ENCODE results near the gene LILRA2. TPM values are rescaled to one million over a fixed set of nuclear protein-coding genes. Genes with fewer than 3 reads are reported as not detected.

LILRA2 gene
- total RNA-seq, 4 donors from 2014 or later = 0.48 to 2.6 (median 1.6) TPM; not detected in 1

DNA sequence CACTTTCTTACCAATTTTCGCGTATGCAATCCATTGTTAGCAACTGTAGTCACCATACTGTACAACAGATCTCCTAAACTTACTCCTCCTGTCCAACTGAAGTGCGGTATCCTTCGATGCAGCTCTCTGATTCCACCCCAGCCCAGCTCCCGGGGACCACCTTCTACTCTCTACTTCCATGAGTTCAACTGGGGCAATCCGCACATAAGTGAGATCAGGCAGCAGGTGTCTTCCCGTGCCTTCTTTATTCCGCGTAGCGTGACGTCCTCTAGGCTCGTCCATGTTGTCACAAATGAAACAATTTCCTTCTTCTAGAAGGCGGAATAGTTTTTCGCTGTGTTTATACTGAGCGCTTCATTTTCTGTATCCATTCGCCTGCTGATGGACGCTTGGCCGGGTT is 65.1 kb downstream of the LILRA2 start:
- Histone ChIP-seq H3K27me3 (no peaks in the 10 kb centered on the region), H3K27ac (no peak overlapping the region), H3K4me1 (no peaks in the 10 kb centered on the region), H3K36me3 (no peaks in the 10 kb centered on the region), H3K9me3 (no peaks in the 10 kb centered on the region), H3K4me3 (no peak overlapping the region)
- DNase-seq = no peak
- TF ChIP-seq, protein P1, sequence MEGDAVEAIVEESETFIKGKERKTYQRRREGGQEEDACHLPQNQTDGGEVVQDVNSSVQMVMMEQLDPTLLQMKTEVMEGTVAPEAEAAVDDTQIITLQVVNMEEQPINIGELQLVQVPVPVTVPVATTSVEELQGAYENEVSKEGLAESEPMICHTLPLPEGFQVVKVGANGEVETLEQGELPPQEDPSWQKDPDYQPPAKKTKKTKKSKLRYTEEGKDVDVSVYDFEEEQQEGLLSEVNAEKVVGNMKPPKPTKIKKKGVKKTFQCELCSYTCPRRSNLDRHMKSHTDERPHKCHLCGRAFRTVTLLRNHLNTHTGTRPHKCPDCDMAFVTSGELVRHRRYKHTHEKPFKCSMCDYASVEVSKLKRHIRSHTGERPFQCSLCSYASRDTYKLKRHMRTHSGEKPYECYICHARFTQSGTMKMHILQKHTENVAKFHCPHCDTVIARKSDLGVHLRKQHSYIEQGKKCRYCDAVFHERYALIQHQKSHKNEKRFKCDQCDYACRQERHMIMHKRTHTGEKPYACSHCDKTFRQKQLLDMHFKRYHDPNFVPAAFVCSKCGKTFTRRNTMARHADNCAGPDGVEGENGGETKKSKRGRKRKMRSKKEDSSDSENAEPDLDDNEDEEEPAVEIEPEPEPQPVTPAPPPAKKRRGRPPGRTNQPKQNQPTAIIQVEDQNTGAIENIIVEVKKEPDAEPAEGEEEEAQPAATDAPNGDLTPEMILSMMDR (IDR thresholded peaks at IDR 0.05) = no peak
- no peak for TF ChIP-seq POLR2A (IDR thresholded peaks at IDR 0.05)
- intact Hi-C loops (cut with DNase I; ENCODE audit: low total_unique reads) = no loop called here

Small RNA genes within 50 kb of the gene (small RNA-seq; reads per million reads assigned to genes)
- not detected for gene AC245036.2

Other genes with a start within 250 kb of the LILRA2 start
- not detected for gene LILRA4, start 234.6 kb upstream of the LILRA2 start, total RNA-seq
- gene LAIR1, start 208.9 kb upstream of the LILRA2 start, total RNA-seq = 10 to 100 TPM in 2 of 4 donors, 1 to 10 TPM in 2; 1.0 to 64.7 (median 9.5) TPM
- gene TTYH1, start 158.3 kb upstream of the LILRA2 start, total RNA-seq = 10 to 100 TPM in 1 of 4 donors, 1 to 10 TPM in 1, not detected in 2; 1.9 to 10.2 TPM
- gene LENG8, start 124.6 kb upstream of the LILRA2 start, total RNA-seq = 100 to 1,000 TPM in 2 of 4 donors, 10 to 100 TPM in 2; 58.1 to 275 (median 91.4) TPM
- 1 to 10 TPM in 3 of 4 donors, not detected in 1; 3.7 to 7.1 (median 3.8) TPM for gene LENG9, start 110.0 kb upstream of the LILRA2 start, total RNA-seq
- gene CDC42EP5, start 100.5 kb upstream of the LILRA2 start, total RNA-seq = 10 to 100 TPM in 2 of 4 donors, 1 to 10 TPM in 2; 1.8 to 39.8 (median 16.1) TPM
- not detected for gene LAIR2, start 71.0 kb upstream of the LILRA2 start, total RNA-seq
- gene LILRA1, start 19.8 kb downstream of the LILRA2 start, total RNA-seq = under 1 TPM in 3 of 4 donors, not detected in 1; 0.21 to 0.91 (median 0.29) TPM
- gene LILRB1, start 56.7 kb downstream of the LILRA2 start, total RNA-seq = 1 to 10 TPM in 2 of 4 donors, not detected in 2; 1.2 to 3.9 TPM
- gene LILRB4, start 89.2 kb downstream of the LILRA2 start, total RNA-seq = 1 to 10 TPM in 1 of 4 donors, under 1 TPM in 1, not detected in 2; 0.48 to 1.5 TPM
- gene KIR3DL3, start 150.7 kb downstream of the LILRA2 start, total RNA-seq = not detected
- not detected for gene KIR2DL3, start 164.7 kb downstream of the LILRA2 start, total RNA-seq
- not detected for gene KIR2DL1, start 196.0 kb downstream of the LILRA2 start, total RNA-seq
- gene KIR2DL4, start 229.8 kb downstream of the LILRA2 start, total RNA-seq = not detected
- gene KIR3DL1, start 242.7 kb downstream of the LILRA2 start, total RNA-seq = under 1 TPM in 1 of 4 donors, not detected in 3; 0.14 TPM

Data from uterus (tissue), 4 donors.